Esophagus mucosa (tissue), 1 donor: Measurements from ENCODE around the gene WIPF3. TPM values are rescaled to one million over a fixed set of nuclear protein-coding genes. Genes with fewer than 3 reads are reported as not detected.

ENCODE experiments used
- ATAC-seq: fragments of 200-7000 bp; cut with Tn5 transposase; one replicate; pipeline ENCODE4 v1.9.1; 2020
- total RNA-seq: library from RNA; stranded (reverse); gene quantifications from one replicate; pipeline ENCODE4 v1.2.4, GENCODE V29; 2023
- donor health status: DM: yes; HTN: yes; CAD: no.

The WIPF3 gene
- total RNA-seq, 1 donor from 2014 or later, result 1.2 TPM

GRCh38 chr7:29848941-29849340, 42.6 kb downstream of the WIPF3 start:
- no peak for ATAC-seq

- ATAC-seq, result no peak
Observed at GRCh38 chr7:29851487-29851886, 45.2 kb downstream of the WIPF3 start.

- ATAC-seq, result no peak
Observed at GRCh38 chr7:29852457-29852856, 46.1 kb downstream of the WIPF3 start.

GRCh38 chr7:29853072-29853471, 46.8 kb downstream of the WIPF3 start:
- ATAC-seq, result peak; percentile 15

GRCh38 chr7:29853789-29854188, 47.5 kb downstream of the WIPF3 start:
- no peak for ATAC-seq

- no peak for ATAC-seq
Observed at GRCh38 chr7:29854257-29854938, 48.1 kb downstream of the WIPF3 start.

GRCh38 chr7:29857654-29858053, 51.3 kb downstream of the WIPF3 start:
- no peak for ATAC-seq

GRCh38 chr7:29858191-29858951, 52.1 kb downstream of the WIPF3 start:
- ATAC-seq, result no peak

GRCh38 chr7:29859104-29859503, 52.8 kb downstream of the WIPF3 start:
- no peak for ATAC-seq

- ATAC-seq, result no peak
Observed at GRCh38 chr7:29859524-29860185, 53.3 kb downstream of the WIPF3 start.

GRCh38 chr7:29860186-29860585, 53.9 kb downstream of the WIPF3 start:
- ATAC-seq, result no peak

- no peak for ATAC-seq
Observed at GRCh38 chr7:29861884-29862283, 55.6 kb downstream of the WIPF3 start.

- no peak for ATAC-seq
Observed at GRCh38 chr7:29864656-29865055, 58.3 kb downstream of the WIPF3 start.

GRCh38 chr7:29865526-29865925, 59.2 kb downstream of the WIPF3 start:
- ATAC-seq, result no peak

- ATAC-seq, result no peak
Observed at GRCh38 chr7:29866490-29866930, 60.2 kb downstream of the WIPF3 start.

GRCh38 chr7:29871787-29872398, 65.6 kb downstream of the WIPF3 start:
- no peak for ATAC-seq

- no peak for ATAC-seq
Observed at GRCh38 chr7:29873644-29874294, 67.5 kb downstream of the WIPF3 start.

GRCh38 chr7:29875741-29876140, 69.4 kb downstream of the WIPF3 start:
- no peak for ATAC-seq

GRCh38 chr7:29877196-29877595, 70.9 kb downstream of the WIPF3 start:
- no peak for ATAC-seq

- ATAC-seq, result peak; percentile 33
Observed at GRCh38 chr7:29878081-29878688, 71.9 kb downstream of the WIPF3 start.

- ATAC-seq, result no peak
Observed at GRCh38 chr7:29879609-29880008, 73.3 kb downstream of the WIPF3 start.

GRCh38 chr7:29881724-29882123, 75.4 kb downstream of the WIPF3 start:
- ATAC-seq, result no peak
